ENCODE data around the gene IQCE. TPM values are rescaled to one million over a fixed set of nuclear protein-coding genes. Genes with fewer than 3 reads are reported as not detected.
A peak's percentile ranks its signal among the peaks of the same experiment; 100 is the strongest.

Gene IQCE, protein sequence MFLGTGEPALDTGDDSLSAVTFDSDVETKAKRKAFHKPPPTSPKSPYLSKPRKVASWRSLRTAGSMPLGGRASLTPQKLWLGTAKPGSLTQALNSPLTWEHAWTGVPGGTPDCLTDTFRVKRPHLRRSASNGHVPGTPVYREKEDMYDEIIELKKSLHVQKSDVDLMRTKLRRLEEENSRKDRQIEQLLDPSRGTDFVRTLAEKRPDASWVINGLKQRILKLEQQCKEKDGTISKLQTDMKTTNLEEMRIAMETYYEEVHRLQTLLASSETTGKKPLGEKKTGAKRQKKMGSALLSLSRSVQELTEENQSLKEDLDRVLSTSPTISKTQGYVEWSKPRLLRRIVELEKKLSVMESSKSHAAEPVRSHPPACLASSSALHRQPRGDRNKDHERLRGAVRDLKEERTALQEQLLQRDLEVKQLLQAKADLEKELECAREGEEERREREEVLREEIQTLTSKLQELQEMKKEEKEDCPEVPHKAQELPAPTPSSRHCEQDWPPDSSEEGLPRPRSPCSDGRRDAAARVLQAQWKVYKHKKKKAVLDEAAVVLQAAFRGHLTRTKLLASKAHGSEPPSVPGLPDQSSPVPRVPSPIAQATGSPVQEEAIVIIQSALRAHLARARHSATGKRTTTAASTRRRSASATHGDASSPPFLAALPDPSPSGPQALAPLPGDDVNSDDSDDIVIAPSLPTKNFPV
- 11.5 TPM for total RNA-seq
- long read RNA-seq, partial matches to known transcripts = 1 of 5 reads
- long read RNA-seq, other reads (novel, unspliced or antisense) = 4 of 5 reads

DNA sequence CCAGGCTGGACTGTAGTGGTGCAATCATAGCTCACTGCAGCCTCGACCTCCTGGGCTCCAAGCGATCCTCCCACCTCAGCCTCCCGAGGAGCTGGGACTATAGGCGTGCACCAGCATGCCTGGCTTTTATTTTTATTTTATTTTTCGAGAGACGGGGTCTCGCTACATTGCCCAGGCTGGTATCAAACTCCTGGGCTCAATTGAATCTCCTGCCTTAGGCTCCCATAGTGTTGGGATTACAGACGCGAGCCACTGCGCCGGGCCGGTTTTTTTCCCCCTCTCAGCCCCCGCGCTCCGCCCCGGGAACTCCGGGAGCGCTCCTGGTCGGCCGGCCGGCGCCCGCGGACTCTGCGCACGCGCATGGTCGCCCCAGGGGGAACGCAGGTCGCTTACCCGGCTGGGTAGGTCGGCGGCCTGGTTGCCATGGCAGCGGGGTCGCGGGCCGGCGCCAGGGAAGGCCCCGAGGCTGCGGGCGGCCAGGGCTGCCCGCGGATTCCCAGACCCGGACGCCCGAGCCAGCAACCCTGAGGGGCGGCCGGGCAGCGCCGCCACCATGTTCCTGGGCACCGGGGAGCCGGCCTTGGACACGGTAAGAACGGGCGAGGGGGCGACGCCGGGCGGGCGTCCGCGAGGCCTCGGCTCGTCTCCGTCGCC, at the start of gene IQCE:
IQCE (plus strand) TSS at position 351 of the 654 bp plus-strand sequence; CDS start at position 554, 203 bp downstream.
- DNase-seq (ENCODE audit: missing footprints) = peak; percentile 97
- peak; percentile 79 for ATAC-seq
- intact Hi-C loops (cut with DNase I) = loop anchor here (5.0 kb wide), 3 partner anchors 74 to 284 kb away; partner anchors contain the start of genes GNA12, GRIFIN and TTYH3

GRCh38 chr7:2509298-2509906, 49.4 kb upstream of the IQCE start:
- intact Hi-C loops (cut with DNase I) = no loop called here
- ATAC-seq (no peak), DNase-seq (ENCODE audit: missing footprints) (no peak)

DNA sequence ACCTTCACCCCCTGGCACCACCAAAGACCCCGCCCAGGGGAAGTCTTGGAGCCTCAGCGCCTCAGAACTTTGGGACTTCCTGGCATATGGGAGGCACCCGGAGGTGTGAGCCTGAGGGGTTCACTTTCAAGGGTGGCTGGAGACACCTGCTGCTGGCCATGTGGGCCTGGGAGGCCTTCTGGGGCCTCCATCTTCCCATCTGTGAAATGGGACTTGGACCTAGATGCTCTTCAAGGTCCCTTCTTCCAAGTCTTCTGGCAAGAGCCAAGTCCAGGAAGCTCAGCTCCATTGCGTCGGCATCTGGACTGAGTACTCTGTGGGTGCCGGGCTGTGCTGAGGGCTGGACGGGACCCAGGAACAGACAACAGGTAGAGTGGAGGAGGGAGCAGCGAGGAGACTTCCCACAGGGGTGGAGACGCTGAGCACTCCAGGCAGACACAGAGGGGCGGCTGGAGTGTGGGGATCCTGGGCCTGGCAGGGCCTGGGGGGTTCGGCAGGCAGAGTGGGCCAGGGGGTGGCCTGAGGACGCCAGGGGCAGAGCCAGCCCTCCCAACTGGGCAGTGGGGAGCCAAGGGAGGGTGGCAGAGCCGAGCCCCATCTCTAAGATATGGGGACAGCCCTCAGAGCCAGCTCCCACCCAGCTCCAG, 48.5 kb upstream of the IQCE start:
- intact Hi-C loops (cut with DNase I) = no loop called here
- ATAC-seq (no peak), DNase-seq (ENCODE audit: missing footprints) (no peak)

DNA sequence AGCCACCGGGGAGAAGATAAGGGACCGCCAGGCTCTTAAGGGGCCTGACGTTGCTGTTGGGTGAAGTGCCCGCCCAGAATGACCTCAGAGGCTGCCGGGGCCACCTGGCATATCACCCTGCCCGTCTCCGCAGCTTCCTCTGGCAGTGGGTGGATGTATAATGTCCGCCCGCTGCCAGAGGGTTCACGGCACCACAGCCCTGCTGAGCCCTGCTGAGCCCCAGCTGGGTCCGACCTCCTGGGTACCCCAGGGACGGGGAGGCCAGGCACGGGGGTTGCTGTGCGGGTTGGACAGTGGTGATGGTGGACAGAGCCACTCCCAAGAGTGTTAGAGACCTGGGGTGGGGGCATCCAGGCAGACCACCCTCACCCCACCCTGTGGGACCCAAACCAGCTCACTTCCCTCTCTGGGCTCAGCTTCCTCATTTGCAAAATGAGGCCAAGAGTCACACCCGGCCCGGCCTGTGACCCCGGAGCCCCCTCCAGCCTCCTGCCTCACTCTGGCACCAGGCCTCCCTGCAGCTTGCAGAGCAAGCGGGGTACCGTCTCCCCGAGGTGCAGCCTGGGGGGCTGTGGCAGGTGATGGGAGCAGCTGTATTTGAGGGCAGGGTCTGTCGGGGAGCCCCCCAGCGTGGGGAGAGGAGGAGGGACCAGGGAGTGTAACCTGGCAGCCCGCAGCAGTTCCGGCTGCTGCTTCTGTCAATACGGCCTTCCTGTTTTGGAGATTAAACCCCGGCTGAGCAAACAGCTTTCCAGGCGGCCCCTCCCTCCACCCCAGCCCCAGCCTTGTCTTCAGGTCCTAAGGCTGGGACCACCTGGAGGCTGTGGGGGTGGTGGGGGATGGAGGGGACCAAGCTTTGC, 47.6 kb upstream of the IQCE start:
- ATAC-seq = peak; percentile 17
- intact Hi-C loops (cut with DNase I) = no loop called here
- DNase-seq (ENCODE audit: missing footprints) = no peak

DNA sequence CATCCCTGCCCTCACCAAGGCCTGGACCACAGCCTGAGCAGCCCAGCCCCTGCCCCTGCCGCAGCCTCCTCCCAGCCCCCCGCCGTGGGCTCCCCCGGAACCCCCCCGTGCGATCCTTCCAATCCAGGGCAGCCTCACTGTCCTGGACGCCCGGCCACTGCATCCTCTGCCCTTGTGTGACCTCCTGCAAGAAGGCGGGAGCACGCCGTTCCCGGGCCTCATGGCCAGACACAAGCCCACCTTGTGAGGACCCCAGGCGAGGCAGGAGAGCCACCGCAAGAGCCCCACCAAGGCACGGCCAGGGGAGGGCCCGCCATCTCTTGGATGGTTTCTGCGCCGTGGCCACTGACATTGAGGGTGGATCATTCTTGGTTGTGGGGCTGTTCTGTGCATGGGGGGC, 47.0 kb upstream of the IQCE start:
- intact Hi-C loops (cut with DNase I) = no loop called here
- ATAC-seq = no peak
- no peak for DNase-seq (ENCODE audit: missing footprints)

- ATAC-seq (peak; percentile 40), DNase-seq (ENCODE audit: missing footprints) (no peak)
- intact Hi-C loops (cut with DNase I) = no loop called here
These were observed 46.6 kb upstream of the IQCE start for GRCh38 chr7:2512179-2512661.

- DNase-seq (ENCODE audit: missing footprints) (no peak), ATAC-seq (no peak)
- intact Hi-C loops (cut with DNase I) = no loop called here
These were observed 46.1 kb upstream of the IQCE start for GRCh38 chr7:2512713-2513112.

GRCh38 chr7:2513702-2514101, 45.1 kb upstream of the IQCE start:
- no peak for ATAC-seq
- intact Hi-C loops (cut with DNase I) = no loop called here
- DNase-seq (ENCODE audit: missing footprints) = no peak

DNA sequence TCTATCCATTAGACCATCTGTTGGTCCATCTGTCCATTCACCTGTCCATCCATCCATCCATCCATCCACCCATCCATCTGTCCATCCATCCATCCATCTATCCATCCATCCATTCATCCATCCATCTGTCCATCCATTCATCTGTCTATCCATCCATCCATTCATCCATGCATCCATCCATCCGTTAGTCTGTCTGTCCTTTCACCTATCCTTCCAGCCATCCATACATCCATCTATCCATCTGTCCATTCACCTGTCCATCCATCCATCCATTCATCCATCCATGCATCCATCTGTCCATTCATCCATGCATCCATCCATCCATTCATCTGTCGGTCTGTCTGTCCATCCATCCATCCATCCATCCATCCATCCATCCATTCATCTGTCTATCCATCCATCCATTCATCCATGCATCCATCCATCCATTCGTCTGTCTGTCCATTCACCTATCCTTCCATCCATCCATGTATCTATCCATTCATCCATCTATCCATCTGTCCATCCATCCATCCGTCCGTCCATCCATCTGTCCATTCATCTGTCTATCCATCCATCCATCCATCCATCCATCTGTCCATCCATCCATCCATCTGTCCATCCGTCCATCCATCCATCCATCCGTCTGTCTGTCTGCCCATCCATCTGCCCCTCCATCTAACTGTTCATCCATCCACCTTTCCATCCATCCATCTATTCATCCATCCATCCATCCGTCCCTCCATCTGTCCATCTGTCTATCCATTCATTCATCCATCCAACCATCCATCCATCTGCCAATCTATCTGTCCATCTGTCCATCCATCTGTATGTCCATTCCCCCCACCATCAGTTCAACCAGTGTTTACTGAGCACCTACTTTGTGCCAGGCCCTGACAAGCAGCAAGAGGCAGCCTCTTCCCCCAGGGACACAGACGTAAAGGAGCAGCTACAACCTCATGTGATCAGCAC, 44.0 kb upstream of the IQCE start:
- no peak for DNase-seq (ENCODE audit: missing footprints)
- intact Hi-C loops (cut with DNase I) = no loop called here
- no peak for ATAC-seq

- DNase-seq (ENCODE audit: missing footprints) = no peak
- intact Hi-C loops (cut with DNase I) = no loop called here
These were observed 43.2 kb upstream of the IQCE start for GRCh38 chr7:2515424-2516193.

DNA sequence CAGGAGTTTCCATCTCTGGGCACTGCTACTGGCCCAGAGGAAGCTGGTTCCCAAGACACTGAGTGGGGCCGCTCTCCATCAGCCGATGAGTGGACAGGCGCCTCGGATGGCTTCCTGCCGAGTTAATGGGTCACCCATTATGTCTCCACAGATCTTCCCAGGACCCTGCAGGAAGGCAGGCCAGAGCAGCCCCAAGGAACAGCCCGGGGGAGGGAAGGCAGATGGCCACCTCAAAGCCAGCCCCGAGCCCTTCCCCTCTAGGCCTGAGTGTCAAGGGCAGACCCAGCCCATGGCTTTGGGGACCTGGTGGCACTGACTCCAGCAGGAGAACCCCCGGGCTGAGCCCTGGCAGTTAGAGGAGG, 42.6 kb upstream of the IQCE start:
- no peak for ATAC-seq
- intact Hi-C loops (cut with DNase I) = no loop called here

More at GRCh38 chr7:2515424-2516193, 43.2 kb upstream of the IQCE start:
- ATAC-seq = no peak

DNA sequence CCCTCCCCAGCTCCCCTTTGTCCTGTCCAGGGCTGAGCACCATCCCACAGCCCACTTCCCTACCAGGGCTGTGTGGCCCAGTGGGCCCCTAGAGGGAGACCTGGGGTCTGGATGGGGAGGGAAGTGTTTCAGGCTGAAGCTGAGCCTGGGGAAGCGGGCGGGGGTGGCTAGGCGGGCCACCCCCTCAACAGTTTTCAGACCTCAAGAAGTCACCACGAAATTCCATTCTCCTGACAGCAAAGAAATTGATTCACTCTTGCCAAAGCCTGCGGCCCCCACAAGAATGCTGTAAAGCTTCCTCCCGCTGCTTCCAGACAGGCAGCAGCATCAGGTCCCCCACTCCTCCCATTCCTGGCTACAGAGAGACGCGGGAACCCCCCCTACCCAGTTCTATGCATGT, 41.8 kb upstream of the IQCE start:
- no peak for ATAC-seq

More for the DNA sequence above, 42.6 kb upstream of the IQCE start:
- DNase-seq (ENCODE audit: missing footprints) = no peak

GRCh38 chr7:2517678-2518507, 40.9 kb upstream of the IQCE start:
- intact Hi-C loops (cut with DNase I) = loop anchor here (2.0 kb wide), 1 partner anchor 27 kb away; no protein-coding TSS in a partner anchor
- ATAC-seq (no peak), DNase-seq (ENCODE audit: missing footprints) (no peak)

More for the DNA sequence above, 41.8 kb upstream of the IQCE start:
- intact Hi-C loops (cut with DNase I) = no loop called here
- no peak for DNase-seq (ENCODE audit: missing footprints)

DNA sequence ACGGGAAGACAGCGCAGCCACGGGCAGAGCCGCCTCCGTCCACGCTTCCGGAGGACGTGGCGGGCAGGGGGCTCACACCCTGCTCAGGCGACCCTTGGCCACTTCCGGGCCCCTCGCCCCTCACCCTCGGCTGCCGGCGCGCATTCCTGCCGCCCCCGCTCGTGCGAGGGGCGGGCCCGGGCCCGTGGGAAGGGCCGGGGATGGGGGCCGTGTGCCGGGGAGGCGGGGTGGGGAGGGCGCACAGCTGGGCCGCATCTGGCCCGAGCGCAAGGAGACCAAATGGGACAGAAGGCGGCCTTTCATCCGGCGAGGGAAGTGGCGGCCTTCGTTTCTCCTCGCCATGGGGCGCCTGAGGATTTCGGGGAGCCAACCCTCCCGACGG, 40.1 kb upstream of the IQCE start:
- DNase-seq (ENCODE audit: missing footprints) (no peak), ATAC-seq (no peak)
- intact Hi-C loops (cut with DNase I) = loop anchor here (2.0 kb wide), 1 partner anchor 28 kb away; no protein-coding TSS in a partner anchor

Data from Right ventricle myocardium inferior (tissue), 1 donor.